ENCODE measurements around the gene CPEB2.
A peak's percentile ranks its signal among the peaks of the same experiment; 100 is the strongest.

The CPEB2 gene

DNA sequence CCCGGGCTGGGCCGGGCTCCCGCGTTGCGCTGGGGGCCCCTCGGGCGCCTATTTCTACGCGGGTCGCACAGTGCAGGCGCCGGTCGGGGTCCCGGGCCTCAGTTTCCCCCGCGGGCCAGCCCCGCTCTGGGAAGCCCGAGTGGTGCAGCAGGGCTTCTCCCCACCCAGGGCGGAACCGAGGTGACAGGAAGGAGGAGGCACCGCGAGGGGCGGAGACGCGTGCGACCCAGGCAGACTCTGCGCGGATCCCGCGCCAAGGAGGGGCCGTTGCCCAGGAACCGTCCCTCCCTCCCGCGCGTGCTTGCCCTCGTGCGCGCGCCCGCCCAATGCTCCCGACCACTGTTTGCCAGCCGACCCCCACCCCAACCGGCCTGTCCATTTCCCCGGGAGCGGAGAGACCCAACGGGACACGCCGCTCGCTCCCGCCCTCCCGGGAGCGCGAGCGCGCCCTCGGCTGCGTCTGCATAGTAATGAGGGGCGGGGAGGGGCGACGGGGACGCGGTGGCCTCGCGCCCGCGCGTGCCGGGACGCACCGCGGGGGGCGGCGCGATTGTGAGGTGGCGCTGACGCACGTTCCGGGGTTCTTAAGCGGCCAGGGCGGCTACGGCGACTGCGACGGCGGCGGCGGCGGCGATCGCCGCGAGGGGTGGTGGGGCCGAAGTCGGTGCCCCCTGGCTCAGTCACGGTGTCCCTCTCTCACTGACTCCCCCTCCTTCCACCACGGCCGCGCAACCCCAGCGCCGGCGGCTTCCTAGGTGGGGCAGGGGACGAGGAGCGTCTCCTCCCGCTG, at the start of gene CPEB2:
Gene CPEB2, plus strand, starts transcription at position 613 of the 790 bp plus-strand sequence. CDS start 193 bp downstream, outside the sequence.
- peak; percentile 69 for DNase-seq

DNA sequence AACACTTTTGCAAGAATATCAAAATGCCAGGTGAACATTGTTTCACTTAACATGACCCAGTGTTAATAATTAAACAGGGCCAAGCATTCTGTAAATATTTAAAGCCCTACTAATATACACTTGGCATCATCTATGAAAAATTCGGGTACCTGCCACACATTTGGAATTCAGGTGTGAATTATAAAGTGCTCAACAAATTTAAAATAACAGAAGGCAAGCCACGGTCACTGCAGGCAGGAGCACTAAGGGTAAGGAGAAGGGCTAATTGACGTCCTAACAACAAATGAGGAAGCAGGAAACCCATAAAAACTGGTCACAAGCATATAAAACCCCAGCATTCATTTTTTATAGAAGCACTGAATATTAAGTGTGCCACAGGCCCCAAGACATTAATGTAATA, 43.8 kb upstream of the CPEB2 start:
- no peak for DNase-seq

DNA sequence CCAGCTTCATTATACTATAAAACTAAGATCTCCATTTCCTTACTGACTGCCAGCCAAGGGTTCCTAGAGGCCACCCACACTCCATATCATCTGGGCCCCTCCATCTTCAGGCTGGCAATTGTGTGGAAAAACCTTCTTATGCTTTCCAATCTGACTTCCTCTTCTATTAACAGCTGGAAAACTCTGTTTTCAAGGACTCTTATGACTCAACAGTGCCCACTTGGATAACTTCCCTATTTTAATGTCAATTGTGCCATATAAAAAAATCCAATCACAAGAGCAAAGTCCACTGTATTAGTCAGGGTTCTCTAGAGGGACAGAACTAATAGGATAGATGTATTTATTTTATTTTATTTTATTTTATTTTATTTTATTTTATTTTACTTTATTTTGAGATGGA, 41.0 kb upstream of the CPEB2 start:
- DNase-seq = no peak

DNA sequence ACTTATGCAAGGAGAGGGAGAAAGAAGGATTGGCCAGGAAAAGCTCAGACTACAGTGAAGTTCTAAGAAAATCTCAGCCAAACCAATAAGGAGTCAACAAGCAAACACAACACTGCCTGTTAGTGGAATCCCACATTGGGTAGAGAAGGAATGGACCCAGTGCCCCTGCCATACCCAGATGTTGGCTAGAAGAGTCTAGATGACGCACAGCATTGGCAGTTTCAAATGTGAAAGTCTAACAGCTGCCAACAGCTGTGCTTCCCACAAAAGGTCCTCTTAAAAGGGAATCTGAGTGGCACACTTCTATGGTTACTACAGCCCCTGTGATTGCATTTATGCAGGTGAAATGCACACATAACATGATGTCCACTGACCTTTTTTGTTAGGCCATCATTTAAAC, 37.2 kb upstream of the CPEB2 start:
- DNase-seq = no peak

DNA sequence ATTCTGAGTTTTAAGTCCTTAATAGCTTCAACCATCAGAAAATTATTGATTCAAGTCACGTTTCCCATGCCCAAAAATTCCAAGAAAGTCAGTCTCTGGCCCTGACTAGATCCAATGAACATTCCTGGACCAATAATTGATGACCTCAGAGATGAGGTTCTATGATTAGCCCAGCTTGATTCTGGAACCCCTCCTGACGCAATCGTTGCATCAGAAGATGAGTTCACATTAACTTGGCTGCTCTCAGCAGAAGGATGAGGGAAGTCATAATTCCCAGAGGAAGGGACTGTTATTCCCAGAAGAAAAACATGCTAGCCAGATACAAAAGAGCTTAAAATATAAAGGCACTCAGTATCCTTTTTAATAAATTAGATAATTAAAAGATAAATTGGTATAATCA, 34.3 kb upstream of the CPEB2 start:
- no peak for DNase-seq

DNA sequence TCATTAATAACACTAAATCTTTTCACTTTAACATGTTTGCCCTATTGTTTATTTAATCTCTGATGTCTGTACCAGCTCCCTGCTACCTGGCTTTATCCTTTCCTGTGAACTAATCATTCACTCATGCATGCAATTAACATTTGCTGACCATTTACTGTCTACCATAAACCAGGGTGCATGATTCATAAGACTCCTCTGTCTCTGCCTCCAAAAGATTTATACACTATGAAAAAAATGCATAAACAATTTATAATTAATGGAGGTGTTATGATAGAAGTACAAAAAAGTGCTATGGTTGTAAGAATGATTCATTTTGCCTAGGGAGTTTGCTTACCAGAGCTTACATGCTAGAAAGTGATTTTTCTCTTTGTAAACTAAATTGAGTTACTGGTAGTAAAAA, 24.5 kb upstream of the CPEB2 start:
- DNase-seq = no peak

DNA sequence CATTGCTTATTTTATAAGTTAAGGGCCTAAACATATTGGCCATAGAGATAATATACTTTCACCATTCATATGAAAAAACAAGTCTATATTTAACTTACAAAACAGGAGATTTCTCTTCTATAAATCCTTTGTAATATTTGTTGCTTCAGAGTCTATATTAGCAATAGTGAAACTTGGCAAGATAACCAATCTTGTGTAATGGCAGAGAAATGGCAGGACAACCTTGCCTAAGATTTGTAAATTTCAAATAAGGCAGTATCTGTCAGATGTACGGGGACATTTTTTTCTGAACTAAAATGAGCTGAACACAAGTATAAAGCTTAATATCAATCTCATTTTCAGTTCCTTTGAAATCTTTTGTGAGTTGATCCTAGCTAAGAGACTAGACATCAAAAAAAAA, 17.8 kb upstream of the CPEB2 start:
- no peak for DNase-seq

DNA sequence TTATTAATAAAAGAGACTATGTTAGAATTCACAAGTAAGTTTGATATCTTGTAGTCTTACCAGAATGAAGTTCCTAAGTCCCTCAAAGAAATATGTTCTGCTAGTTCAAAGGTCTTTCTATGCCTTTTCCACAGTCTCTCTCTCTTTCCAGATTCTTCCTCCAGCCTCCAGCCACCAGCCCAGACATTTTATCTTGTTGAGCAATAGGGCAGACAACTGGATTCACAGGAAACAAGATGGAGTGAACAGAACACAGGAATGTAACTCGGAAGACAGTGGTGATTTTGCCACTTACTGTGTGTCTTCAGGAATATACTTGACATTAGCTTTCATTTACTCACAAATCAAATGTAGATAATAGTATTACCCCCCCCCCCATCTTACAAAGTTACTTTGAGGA, 17.1 kb upstream of the CPEB2 start:
- DNase-seq = no peak

DNA sequence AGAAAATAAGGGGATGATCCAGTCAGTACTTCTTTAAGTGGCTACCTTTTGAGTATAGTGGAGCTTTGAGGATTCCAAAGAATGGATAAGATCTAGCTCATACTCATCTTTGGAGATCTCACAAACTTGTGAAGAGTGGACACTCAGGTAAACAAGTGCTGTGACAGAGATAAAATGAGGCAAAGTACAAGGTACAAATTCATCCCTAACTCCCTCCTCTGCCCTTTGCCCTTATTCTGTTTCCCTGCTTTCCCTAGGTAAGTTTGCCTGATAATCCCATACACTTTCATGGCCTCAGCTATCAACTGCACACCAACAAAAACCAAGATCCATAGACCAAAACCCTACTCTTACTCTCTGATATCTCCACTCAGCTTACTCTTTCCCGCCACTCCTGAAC, 16.4 kb upstream of the CPEB2 start:
- DNase-seq = no peak

DNA sequence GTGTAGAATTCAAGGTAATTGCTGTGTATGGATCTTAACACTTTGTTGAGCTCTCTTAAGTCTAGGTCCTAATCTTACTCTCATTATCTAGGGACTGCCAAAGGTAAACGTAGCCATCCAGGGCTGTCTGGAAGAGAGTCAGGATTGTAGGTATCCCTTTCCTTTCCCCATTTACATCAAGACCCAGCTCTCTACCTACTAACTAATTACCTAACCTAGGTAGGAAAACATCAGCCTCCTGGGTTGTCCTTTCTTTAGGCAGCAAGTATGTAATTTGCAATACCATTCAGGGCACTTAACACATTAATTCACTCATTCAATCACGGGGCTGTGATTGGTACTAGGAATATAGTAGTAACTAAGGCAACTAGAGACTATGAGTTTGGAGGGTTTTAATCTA, 15.2 kb upstream of the CPEB2 start:
- DNase-seq = no peak

DNA sequence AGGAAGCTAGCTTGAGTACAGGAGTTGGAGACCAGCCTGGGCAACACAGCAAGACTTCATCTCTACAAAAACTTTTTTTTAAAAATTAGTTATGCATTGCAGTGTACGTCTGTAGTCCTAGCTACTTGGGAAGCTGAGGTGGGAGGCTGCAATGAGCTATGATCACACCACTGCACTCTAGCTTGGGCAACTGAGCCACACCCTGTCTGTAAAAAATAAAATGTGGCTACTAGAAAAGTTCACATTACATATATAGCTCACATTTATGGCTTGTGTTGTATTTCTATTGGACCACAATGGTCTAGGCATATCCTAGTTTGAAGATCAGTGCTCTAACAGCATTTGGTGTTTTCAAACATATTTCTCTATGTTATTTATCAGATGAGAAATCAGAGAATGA, 11.8 kb upstream of the CPEB2 start:
- no peak for DNase-seq

DNA sequence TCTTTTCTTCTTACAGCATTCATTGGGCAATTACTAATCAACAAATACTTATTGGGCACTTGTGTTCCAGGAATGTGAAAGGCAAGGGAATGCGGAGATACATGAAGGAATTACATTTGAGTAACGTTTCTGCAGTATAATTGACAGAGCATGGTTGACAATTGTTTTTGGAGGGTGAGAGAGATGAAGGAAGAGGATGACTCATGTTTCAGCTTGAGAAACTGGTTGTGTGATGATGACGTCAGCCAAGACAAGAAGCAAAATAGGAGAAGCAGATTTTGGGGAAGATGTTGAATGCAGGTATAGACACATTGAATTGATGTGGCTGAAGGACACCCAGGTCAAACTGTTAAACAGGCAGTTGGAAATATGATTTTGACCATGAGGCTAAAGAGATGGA, 8.0 kb upstream of the CPEB2 start:
- DNase-seq = no peak

DNA sequence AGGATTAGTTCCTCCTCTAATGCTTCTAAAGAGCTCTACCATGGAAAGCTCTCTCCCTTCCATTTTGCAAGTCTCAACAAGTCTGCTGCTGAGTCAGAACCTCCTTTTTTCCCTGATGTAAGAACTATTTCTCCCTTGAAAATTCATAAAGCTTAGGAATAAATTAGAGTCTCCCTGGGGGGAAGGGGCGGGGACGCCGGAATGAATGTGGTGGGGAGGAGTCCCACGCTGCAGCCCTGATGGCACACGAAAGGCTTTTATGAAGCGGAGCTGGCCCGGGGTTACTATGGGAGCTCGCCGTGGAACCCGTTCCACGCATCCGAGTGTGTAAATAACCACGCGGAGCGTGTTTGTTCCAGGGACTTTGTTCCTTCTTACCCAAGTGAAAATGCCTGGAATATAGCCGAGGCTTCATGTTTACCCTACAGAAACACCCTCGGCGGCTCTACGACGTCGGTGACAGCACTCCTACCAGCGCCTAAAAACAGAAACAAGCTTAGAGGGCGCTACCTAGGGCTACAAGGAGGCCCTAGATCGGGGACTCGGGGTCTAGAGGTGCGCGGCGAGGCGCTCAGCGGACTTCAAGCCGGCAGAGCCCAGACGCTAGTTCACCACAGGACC, 923 bp upstream of the CPEB2 start:
- DNase-seq = peak; percentile 36

DNA sequence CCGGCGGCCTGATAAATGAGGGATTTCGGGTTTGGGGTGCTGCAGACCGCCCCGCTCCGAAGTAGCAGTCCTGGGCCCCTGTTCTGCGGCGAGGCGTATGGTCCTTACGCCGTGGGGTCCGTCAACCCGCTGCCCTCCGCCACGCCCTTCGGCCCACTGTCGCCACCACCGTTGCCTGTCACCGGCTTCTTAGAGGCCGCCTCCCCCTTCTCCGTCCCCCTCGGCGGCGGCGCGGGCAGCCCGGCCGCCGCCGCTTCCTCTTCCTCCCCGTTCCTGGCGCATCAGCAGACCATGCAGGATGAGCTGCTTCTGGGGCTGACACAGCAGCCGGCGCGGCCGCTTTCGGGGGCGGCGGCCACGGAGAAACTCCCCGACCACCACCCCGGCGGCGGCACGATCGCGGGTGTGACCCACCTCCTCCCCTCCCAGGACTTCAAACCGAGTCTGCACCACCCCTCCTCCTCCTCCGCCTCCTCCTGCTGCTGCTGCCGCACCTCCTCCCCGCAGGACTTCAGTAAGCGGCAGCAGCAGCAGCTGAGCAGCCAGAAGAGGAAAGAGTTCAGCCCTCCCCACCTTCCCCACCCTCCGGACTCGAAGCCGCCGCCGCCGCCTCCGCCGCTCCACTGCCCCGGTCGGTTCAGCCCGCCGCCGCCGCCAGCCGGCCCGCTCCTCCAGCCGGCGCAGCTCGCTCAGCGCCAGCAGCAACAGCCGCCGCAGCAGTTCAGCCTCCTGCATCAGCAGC, 549 bp downstream of the CPEB2 start:
- DNase-seq = no peak

DNA sequence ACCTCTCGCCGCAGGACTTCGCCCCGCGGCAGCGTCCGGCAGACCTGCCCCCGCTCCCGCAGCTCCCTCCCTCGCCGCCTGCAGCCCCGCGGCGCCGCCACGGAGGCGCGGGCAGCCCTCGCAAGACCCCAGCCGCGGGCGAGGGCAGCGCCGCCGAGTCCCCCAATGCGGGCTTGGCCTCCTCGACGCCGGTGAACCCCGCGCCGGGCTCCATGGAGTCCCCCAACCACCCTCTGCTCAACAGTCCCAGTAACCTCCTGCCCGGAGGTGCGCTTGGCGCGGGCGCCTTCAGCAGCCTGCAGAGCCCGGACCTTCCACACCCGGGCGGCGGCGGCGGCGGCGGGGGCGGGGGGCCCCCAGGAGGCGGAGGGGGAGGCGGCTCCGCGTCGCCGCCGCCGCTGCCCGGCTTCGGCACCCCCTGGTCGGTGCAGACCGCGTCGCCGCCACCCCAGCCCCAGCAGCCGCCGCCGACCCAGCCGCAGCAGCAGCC, 1.2 kb downstream of the CPEB2 start:
- no peak for DNase-seq

DNA sequence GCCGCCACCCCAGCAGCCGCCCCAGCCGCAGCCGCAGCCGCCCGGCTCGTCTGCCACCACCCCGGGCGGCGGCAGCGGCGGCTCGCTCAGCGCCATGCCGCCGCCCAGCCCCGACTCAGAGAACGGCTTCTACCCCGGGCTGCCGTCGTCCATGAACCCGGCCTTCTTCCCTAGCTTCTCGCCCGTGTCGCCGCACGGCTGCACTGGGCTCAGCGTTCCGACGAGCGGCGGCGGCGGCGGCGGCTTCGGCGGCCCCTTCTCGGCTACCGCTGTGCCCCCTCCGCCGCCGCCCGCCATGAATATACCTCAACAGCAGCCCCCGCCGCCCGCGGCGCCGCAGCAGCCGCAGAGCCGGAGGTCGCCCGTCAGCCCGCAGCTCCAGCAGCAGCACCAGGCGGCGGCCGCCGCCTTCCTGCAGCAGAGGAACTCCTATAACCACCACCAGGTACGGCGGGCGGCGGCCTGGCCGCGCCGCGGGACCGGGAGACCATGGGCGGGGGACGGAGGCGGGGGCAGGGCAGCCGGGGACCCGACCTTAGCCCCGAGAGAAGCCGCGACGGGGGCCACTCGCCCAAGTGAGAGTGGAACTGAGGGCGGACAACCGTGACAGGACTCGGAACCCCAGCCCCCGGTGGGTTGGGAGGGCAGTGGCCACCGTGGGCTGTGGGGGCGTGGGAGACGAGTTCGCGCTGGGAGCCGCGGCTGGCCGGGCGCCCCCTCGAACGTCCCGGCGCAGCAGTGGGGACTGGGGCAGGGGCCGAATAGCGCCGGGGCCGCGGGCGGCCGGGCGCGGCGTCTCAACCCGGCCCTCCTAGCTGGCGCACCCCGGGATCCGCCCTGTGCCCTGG, 1.8 kb downstream of the CPEB2 start:
- DNase-seq = no peak

DNA sequence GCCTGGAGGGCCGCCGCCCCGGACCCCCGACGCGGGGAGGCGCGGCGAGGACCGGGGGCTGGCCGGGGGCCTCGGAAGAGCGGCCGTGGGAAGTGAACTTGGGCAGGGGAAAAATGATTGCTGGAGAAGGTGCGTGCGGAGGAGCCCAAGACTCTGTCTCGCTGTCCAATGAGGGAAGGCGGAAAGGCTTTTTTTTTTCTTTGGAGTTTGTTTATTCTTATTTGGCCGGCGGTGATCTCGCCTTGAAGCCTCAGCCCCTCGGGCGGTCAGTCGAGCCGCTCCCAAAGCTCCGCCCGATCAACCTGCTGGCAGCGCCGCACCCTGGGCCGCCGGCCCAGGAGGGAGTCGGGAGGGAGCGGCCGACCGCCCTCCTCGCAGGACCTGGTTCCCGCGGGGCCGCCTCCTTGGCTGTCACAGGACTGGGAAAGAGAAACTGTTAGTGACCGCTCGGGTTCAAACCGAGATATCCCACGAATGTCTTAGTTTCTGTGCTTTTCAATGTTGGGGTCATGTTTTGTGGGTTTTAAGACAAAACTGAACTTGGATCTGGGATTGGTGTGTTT, 2.5 kb downstream of the CPEB2 start:
- DNase-seq = no peak

DNA sequence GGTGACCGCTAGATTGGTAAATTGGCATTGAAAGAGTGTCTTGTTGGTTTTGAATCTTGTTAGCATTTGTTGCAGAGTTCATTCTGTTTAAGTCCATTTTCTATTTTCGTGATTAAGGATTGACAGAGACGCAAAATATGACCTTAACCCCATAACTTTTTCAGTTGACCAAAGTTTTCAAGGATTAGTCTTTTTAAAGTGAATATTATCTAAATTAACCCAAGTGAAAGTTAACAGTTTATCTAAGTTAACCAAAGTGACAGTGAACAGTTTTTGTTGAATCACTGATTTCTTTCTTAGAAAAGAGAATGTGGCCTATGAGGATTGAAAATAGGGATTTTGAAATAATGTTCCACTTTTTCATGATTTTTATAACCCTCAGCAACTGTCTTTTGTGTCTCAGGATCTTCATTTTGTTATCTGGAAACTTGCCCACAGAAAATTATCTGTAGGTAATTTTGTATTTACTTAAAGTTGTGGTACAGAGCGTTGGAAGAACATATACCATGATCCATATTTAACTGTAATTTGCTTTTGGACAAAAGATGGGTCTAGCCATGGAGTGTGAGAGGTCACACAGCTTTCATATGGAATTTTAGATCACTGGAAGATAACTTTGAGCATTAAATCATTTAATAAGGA, 3.3 kb downstream of the CPEB2 start:
- no peak for DNase-seq

DNA sequence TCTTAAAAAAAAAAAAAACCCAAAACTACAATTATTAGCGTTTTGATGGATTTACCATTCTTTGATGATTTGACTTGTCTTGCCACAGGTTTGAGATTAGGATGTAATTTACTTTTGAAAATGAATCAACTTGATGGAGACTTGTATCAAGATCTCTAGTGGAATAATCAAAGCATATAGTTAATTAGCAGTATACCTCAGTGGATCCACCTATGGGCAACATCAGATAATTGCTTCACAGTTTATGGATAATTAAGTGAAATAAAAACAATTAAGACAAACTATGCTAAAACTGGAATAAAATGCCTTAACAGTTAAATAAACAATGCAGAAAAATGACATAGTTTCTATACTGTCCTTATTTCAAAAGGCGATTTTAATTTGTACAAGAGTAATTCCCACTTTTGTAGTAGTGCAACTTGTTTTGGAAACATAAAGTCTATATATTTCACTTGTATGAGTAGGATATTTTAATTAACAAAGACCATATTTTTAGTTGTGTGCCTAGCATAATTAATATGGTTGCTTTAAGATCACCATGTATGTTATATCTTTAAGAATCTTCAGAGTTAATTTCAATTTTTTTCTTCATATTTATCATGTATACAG, 4.2 kb downstream of the CPEB2 start:
- no peak for DNase-seq

DNA sequence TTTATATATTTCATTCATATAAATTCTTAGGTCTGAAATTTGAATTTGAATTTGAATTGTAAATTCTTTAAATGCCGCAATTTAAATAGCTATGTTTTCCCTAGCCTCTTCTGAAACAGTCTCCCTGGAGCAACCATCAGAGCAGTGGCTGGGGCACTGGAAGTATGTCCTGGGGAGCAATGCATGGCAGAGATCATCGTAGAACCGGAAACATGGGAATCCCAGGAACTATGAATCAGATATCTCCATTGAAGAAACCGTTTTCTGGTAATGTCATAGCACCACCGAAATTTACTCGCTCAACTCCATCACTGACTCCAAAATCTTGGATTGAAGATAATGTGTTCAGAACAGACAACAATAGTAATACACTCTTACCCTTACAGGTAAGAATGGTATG, 4.9 kb downstream of the CPEB2 start:
- DNase-seq = no peak

DNA sequence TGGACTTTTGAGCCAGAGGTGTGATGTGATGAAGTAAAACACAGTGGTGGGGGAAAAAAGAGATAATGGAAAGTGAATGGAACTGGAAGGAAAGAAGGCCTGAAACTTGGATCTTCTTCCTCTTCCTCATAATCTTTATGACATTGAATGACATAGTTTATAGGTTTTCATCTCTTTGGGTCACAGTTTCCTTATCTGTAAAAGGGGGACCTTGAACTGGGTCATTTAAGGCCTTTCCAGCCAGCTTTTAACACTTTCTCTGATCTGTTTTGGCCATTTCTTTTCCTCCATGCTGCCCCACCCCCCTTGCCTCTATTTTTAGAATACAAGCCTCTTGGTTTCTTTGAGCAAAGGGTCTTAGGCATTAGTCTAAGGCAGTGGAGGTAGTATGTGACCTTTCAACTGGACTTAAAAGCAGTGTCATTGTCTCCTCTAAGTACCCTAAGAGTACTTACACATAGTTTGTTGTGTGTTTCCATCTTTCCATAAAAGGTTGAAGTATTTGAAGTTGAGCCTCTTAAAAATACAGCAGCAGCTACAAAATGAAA, 7.8 kb downstream of the CPEB2 start:
- DNase-seq = no peak
